ENCODE results near the gene PURB.

GRCh38 chr7:44897309-44897708, 12.0 kb upstream of the PURB start:
- no peak for TF ChIP-seq CTCF (IDR thresholded peaks at IDR 0.05)
- no peak for TF ChIP-seq POLR2A (IDR thresholded peaks at IDR 0.05)

All from right lobe of liver (tissue), 4 donors.